Measurements from ENCODE around the gene TMEM59L. TPM values are rescaled to one million over a fixed set of nuclear protein-coding genes. Genes with fewer than 3 reads are reported as not detected.

Gene TMEM59L
- total RNA-seq, 1 experiment from 2014 or later, result 2.4 TPM

DNA sequence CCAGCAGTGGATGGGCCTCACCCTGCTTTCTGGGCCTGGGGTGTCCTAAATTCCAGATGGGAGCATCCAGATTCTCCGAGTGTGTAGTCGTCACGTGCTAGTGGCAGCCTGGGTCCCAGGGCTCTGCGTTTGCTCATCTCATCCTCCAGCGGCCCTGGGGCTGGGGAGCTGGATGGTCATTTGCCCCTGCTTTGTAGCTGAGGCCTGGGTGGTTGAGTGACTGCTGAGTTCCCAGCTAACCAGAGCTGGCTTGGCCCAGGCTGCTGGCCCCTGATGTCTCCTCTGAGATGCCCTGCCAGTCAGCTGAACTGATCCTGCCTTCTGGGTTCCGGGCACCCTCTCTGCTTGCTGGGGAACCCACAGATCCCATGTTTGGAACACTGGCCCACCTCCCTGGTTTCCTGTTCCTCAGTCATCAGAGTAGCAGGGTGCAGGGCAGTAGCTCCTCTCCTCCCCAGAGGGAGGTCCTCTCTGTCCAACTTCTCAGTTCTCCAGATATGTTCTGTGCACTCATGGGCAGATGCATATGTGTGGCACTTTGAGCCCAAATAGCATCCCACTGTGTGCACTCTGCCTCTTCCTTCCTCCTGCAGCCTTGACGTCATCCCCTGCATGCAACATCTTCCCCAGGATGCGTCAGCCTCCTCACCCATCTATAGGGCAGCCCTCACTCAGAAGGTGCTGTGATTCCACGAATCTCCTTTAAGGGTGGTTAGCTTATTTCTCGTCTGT, 48.4 kb downstream of the TMEM59L start:
- DNase-seq (ENCODE audit: low read depth, low spot score), result no peak
- Histone ChIP-seq H3K4me1 (ENCODE audit: control insufficient read depth, insufficient read depth, low read length) (peaks cover 7% of the 10 kb centered on the region; the same call in 1 of the 2 replicates), H3K27me3 (ENCODE audit: control insufficient read depth, insufficient read depth, low read length) (no peaks in the 10 kb centered on the region), H3K9me3 (ENCODE audit: control insufficient read depth, insufficient read depth, low read depth, low read length) (no peaks in the 10 kb centered on the region), H3K4me3 (ENCODE audit: low read depth in 2 of 2, low read length in 2 of 2) (no peak overlapping the region), H3K27ac (ENCODE audit: low read length) (no peak overlapping the region), H3K36me3 (ENCODE audit: control insufficient read depth, insufficient read depth, low read length) (no peaks in the 10 kb centered on the region)
- in situ Hi-C loops (cut with HindIII; ENCODE audit: low pct_unique_long_range_greater_than_20kb, low sequenced_read_pairs), result no loop called here
- POLR2A ChIA-PET, result no interaction called here
- BruUV-seq (replicated peaks), result no TSS peak
- no peak for TF ChIP-seq POLR2AphosphoS5 (IDR thresholded peaks at IDR 0.05; ENCODE audit: low read depth, low read length)
- TF ChIP-seq SIN3A (IDR thresholded peaks at IDR 0.05; ENCODE audit: borderline replicate concordance, insufficient read depth, low read depth, low read length), result no peak
- TF ChIP-seq, protein P1, sequence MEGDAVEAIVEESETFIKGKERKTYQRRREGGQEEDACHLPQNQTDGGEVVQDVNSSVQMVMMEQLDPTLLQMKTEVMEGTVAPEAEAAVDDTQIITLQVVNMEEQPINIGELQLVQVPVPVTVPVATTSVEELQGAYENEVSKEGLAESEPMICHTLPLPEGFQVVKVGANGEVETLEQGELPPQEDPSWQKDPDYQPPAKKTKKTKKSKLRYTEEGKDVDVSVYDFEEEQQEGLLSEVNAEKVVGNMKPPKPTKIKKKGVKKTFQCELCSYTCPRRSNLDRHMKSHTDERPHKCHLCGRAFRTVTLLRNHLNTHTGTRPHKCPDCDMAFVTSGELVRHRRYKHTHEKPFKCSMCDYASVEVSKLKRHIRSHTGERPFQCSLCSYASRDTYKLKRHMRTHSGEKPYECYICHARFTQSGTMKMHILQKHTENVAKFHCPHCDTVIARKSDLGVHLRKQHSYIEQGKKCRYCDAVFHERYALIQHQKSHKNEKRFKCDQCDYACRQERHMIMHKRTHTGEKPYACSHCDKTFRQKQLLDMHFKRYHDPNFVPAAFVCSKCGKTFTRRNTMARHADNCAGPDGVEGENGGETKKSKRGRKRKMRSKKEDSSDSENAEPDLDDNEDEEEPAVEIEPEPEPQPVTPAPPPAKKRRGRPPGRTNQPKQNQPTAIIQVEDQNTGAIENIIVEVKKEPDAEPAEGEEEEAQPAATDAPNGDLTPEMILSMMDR (IDR thresholded peaks at IDR 0.05), result no peak
- TF ChIP-seq, protein P2, sequence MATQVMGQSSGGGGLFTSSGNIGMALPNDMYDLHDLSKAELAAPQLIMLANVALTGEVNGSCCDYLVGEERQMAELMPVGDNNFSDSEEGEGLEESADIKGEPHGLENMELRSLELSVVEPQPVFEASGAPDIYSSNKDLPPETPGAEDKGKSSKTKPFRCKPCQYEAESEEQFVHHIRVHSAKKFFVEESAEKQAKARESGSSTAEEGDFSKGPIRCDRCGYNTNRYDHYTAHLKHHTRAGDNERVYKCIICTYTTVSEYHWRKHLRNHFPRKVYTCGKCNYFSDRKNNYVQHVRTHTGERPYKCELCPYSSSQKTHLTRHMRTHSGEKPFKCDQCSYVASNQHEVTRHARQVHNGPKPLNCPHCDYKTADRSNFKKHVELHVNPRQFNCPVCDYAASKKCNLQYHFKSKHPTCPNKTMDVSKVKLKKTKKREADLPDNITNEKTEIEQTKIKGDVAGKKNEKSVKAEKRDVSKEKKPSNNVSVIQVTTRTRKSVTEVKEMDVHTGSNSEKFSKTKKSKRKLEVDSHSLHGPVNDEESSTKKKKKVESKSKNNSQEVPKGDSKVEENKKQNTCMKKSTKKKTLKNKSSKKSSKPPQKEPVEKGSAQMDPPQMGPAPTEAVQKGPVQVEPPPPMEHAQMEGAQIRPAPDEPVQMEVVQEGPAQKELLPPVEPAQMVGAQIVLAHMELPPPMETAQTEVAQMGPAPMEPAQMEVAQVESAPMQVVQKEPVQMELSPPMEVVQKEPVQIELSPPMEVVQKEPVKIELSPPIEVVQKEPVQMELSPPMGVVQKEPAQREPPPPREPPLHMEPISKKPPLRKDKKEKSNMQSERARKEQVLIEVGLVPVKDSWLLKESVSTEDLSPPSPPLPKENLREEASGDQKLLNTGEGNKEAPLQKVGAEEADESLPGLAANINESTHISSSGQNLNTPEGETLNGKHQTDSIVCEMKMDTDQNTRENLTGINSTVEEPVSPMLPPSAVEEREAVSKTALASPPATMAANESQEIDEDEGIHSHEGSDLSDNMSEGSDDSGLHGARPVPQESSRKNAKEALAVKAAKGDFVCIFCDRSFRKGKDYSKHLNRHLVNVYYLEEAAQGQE (IDR thresholded peaks at IDR 0.05; ENCODE audit: insufficient read depth in 1 of 2, low read depth in 2 of 2, low read length in 1 of 2), result no peak
- no peak for TF ChIP-seq TCF7L2 (IDR thresholded peaks at IDR 0.05; ENCODE audit: low read depth, low read length)
- intact Hi-C loops (cut with micrococcal nuclease; ENCODE audit: unreplicated experiment), result no loop called here
- CTCF ChIA-PET, result no interaction called here
- no peak for ATAC-seq

DNA sequence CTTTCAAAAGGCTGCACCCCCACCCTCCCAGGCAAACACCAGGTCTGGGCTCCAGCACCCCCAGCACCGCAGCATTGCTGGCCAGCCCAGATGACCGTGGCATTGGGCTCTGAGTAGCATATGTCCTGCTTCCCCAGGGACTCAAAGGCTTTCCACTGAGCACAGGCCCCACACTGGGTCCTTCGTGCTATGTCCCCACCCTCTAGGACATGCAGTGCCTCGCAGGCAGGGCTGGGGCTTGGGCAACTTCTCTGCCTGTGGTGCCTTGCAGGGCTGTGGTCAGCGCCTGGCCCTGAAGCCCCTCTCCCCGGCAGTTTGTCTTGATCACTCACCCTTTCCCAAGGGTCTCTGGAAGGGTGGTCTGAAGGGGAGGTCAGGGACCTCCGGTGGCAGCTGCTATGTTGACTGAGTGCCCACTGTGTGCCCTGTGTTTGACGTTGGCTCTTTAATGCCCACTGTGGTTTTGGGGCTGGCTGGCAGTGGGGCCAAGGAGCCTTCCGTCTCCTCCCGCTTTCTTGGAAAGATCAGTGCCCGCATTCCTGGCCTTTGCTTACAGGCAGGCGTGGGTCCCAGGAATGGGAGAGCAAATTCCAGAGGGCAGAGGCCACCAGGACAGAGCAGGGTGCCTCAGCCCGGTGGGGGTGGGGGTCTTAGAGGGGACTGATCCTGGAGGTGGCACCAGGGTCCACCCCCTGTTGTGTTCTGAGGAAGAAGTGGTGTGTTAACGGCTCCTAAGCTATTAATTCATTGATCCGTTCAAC, 50.5 kb downstream of the TMEM59L start:
- H3K9me3 ChIP-seq (ENCODE audit: control insufficient read depth, insufficient read depth, low read depth, low read length), result no peaks in the 10 kb centered on the region
- POLR2A ChIA-PET, result no interaction called here
- H3K36me3 ChIP-seq (ENCODE audit: control insufficient read depth, insufficient read depth, low read length), result no peaks in the 10 kb centered on the region
- in situ Hi-C loops (cut with HindIII; ENCODE audit: low pct_unique_long_range_greater_than_20kb, low sequenced_read_pairs), result no loop called here
- ATAC-seq (no peak), DNase-seq (ENCODE audit: low read depth, low spot score) (no peak)
- no peak overlapping the region for H3K4me3 ChIP-seq (ENCODE audit: low read depth in 2 of 2, low read length in 2 of 2)
- no peak overlapping the region for H3K27ac ChIP-seq (ENCODE audit: low read length)
- TF ChIP-seq SIN3A (IDR thresholded peaks at IDR 0.05; ENCODE audit: borderline replicate concordance, insufficient read depth, low read depth, low read length) (no peak), POLR2AphosphoS5 (IDR thresholded peaks at IDR 0.05; ENCODE audit: low read depth, low read length) (no peak), TCF7L2 (IDR thresholded peaks at IDR 0.05; ENCODE audit: low read depth, low read length) (no peak)
- TF ChIP-seq, protein P1 (IDR thresholded peaks at IDR 0.05), result no peak
- TF ChIP-seq, protein P2 (IDR thresholded peaks at IDR 0.05; ENCODE audit: insufficient read depth in 1 of 2, low read depth in 2 of 2, low read length in 1 of 2), result no peak
- intact Hi-C loops (cut with micrococcal nuclease; ENCODE audit: unreplicated experiment), result no loop called here
- H3K27me3 ChIP-seq (ENCODE audit: control insufficient read depth, insufficient read depth, low read length), result no peaks in the 10 kb centered on the region
- CTCF ChIA-PET, result no interaction called here
- peaks cover 4% of the 10 kb centered on the region; the same call in 1 of the 2 replicates for H3K4me1 ChIP-seq (ENCODE audit: control insufficient read depth, insufficient read depth, low read length)
- no TSS peak for BruUV-seq (replicated peaks)

Data from Panc1 (cell line).